ENCODE data around the gene KREMEN1.
A peak's percentile ranks its signal among the peaks of the same experiment; 100 is the strongest.

KREMEN1 gene

DNA sequence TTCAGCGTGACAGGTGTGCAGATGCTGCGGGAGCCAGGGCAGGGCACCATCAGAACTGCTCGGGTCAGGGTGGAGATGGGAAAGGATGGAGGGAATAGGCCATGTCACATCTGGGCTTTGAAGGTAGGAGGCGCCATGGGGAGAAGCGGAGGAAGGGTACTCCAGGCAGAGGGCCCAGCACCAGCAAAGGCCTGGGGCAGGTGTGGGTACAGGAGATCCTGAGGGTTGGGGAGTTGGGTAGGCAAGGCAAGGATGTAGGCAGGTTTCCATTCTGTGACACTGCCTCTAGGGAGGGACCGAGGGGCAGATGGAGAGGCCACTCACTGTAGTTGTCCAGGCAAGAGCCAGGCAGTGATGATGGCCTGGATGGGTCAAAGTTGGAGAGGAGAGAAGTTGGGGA, 141.4 kb downstream of the KREMEN1 start:
- H3K4me3 ChIP-seq (ENCODE audit: control insufficient read depth, low read depth, low read length): no peak overlapping the region
- no peak for DNase-seq (ENCODE audit: low read depth)
- TF ChIP-seq, protein P1, sequence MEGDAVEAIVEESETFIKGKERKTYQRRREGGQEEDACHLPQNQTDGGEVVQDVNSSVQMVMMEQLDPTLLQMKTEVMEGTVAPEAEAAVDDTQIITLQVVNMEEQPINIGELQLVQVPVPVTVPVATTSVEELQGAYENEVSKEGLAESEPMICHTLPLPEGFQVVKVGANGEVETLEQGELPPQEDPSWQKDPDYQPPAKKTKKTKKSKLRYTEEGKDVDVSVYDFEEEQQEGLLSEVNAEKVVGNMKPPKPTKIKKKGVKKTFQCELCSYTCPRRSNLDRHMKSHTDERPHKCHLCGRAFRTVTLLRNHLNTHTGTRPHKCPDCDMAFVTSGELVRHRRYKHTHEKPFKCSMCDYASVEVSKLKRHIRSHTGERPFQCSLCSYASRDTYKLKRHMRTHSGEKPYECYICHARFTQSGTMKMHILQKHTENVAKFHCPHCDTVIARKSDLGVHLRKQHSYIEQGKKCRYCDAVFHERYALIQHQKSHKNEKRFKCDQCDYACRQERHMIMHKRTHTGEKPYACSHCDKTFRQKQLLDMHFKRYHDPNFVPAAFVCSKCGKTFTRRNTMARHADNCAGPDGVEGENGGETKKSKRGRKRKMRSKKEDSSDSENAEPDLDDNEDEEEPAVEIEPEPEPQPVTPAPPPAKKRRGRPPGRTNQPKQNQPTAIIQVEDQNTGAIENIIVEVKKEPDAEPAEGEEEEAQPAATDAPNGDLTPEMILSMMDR (IDR thresholded peaks at IDR 0.05; ENCODE audit: control insufficient read depth, insufficient read depth, low read depth, low read length, missing control alignments): no peak

DNA sequence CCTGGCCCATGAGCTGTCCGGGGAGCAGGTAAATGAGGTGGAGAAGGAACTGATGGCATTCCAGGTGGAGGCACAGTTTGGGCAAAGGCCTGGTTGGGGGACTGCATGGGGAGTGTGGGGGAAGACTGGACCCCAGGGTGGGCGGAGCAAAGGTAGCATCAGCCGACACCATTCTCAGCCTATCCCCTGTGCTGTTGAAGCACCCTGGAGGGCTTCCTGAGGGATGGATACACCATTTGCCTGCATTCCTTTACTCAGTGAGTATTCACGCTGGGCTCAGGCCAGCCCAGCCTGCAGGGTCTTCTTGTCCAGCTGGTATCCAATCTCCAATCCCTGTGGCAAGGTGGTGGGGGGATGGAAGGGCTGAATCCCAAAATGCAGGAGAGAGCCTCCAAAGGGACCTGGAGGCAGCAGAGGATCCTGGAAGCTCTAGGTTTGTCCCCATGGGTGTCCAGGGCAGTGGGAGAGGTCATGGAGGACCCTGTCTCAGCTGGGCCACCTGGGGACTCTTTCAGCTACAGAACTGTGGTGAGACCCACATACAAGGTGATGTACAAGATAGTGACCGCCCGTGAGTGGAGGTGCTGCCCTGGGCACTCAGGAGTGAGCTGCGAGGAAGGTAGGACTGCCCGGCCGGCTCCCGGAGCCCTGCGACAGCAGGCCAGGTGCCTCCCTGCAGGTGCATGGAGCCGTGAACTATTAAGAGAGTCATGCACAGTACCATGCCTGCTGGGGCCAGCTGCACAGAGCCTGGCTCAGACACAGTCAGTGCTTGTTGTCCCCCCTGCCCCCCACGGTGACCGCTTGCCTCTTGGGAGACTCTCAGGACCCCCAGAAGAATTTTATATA, 142.4 kb downstream of the KREMEN1 start:
- TF ChIP-seq, protein P1 (IDR thresholded peaks at IDR 0.05; ENCODE audit: control insufficient read depth, insufficient read depth, low read depth, low read length, missing control alignments): no peak
- H3K4me3 ChIP-seq (ENCODE audit: control insufficient read depth, low read depth, low read length): no peak overlapping the region
- DNase-seq (ENCODE audit: low read depth): no peak

DNA sequence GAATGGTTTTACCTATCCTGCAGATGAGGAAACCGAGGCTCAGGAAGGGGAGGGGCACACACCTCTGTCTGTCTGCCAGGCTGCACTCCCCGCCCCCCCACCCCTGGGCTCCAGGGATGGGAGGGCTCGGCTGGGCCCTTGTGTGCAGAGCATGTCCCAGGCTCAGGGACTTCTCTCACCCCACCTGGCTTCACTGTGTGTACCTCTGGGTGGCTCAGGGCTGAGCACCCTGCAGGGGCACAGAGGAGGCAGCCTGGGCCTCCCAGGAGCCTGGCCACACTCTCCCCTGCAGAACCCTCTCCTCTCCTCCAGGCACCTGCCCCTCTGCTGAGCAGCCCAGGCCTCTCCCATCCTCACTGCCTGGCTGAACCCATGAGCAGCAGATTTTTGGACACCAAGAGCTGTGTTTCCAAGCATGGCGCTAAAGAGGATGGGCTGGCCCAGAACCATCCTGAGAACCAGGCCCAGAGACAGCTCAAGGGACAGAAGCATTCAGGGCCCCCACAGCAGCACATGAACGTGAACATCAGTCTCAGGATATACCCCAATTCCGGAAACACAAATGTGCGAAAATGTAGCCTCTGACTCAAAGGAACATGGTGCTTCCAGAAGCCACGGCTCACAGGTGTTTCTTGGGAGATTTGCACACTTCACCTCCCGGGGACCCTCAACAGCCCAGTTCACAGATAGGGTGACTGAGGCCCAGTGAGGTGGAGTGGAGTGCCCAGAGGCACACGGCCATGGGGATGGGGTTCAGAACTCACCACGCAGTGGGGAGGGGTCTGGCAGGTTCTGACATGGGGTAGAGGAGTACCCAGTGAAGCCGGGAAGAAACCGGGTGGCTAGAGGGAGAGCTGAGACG, 143.4 kb downstream of the KREMEN1 start:
- H3K4me3 ChIP-seq (ENCODE audit: control insufficient read depth, low read depth, low read length): no peak overlapping the region
- TF ChIP-seq, protein P1 (IDR thresholded peaks at IDR 0.05; ENCODE audit: control insufficient read depth, insufficient read depth, low read depth, low read length, missing control alignments): no peak
- DNase-seq (ENCODE audit: low read depth): no peak

DNA sequence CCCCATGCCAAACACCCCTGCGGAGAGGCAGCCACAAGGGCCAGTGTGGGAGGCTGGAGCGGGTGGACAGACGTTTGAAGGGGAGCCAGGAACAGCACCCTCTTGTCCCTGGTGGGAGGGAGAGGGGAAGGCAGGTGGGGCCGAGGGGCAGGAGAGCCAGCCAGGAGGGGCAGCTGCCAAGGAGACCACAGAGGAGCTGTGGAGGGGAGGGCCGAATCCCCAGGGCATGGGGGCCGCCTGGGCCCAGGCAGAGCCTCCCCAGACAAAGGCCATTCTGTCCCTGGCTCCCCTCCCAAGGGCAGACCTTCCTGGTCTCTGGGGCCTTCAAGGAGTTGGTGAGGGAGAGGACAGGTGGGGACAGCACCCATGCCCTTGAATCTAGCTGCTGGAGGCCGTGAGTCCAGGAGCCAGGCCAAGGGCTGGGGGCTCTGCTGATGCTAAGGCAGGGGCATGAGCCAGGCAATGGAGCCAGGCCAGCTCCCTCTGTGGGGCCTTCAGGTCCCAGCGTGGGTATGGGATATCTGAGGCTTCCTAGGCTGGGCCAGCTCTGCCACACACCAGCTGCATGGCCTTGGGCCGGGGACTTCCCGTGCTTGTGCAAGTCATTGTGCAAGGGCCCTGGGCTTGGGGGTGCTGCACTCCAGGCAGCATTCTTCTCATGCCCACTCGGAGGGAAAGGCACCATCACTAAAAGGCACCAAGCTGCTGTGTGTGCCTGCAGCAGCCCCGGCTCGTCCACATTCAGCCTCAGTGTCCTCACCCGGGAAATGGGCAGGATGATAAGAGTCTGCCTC, 144.2 kb downstream of the KREMEN1 start:
- TF ChIP-seq, protein P1 (IDR thresholded peaks at IDR 0.05; ENCODE audit: control insufficient read depth, insufficient read depth, low read depth, low read length, missing control alignments): no peak
- DNase-seq (ENCODE audit: low read depth): peak; percentile 42
- no peak overlapping the region for H3K4me3 ChIP-seq (ENCODE audit: control insufficient read depth, low read depth, low read length)
